Spleen (tissue), 11 donors: ENCODE results near the gene SETBP1. TPM values are rescaled to one million over a fixed set of nuclear protein-coding genes. Genes with fewer than 3 reads are reported as not detected.

Experiments
- DNase-seq: peaks from one replicate; pipeline ENCODE4 v3.0.0-alpha.2; 2020
- H3K27ac ChIP-seq, 8 donors: fragments of 200-600 bp; sonication (generic) in 7 of 8; 1 replicate in 4 of 8; 2 replicates in 4 of 8; pipeline versions ENCODE4 v1.5.0 to v1.8.0; 2016 to 2021; ENCODE audit warnings: inconsistent platforms in 4 of 8, mild to moderate bottlenecking in 4 of 8, moderate library complexity in 1 of 8
- H3K27me3 ChIP-seq, 7 donors: fragments of 200-600 bp; sonication (generic) in 6 of 7; replicated peaks in 1 of 7; 1 replicate in 4 of 7; 2 replicates in 3 of 7; pipeline versions ENCODE4 v1.5.0 to v1.8.0; 2016 to 2021; ENCODE audit warnings: inconsistent platforms in 3 of 7, mild to moderate bottlenecking in 1 of 7
- H3K36me3 ChIP-seq, 6 donors: fragments of 200-600 bp; sonication (generic) in 5 of 6; 1 replicate in 4 of 6; 2 replicates in 2 of 6; pipeline versions ENCODE4 v1.5.0 to v1.8.0; 2016 to 2021; ENCODE audit warnings: inconsistent platforms in 2 of 6
- H3K4me1 ChIP-seq, 6 donors: fragments of 200-600 bp; sonication (generic) in 5 of 6; 1 replicate in 3 of 6; 2 replicates in 3 of 6; pipeline versions ENCODE4 v1.5.0 to v1.8.0; 2016 to 2021; ENCODE audit warnings: inconsistent platforms in 3 of 6
- H3K4me3 ChIP-seq, 8 donors: fragments of 200-600 bp; sonication (generic) in 7 of 8; 1 replicate in 4 of 8; 2 replicates in 4 of 8; pipeline versions ENCODE4 v1.5.0 to v1.8.0; 2016 to 2021; ENCODE audit warnings: inconsistent platforms in 4 of 8, mild to moderate bottlenecking in 4 of 8, moderate library complexity in 2 of 8
- H3K9me3 ChIP-seq, 8 donors: fragments of 200-600 bp; sonication (generic) in 7 of 8; 1 replicate in 4 of 8; 2 replicates in 4 of 8; pipeline versions ENCODE4 v1.5.0 to v1.8.0; 2016 to 2021; ENCODE audit warnings: inconsistent platforms in 4 of 8
- CTCF ChIP-seq, 11 experiments: fragments of 200-600 bp in 7 of 11; fragments of 450-650 bp in 4 of 11; sonication (generic) in 4 of 11; IDR thresholded peaks in 8 of 11; conservative IDR thresholded peaks in 3 of 11; 1 replicate in 7 of 11; 2 replicates in 4 of 11; pipeline versions ENCODE4 v1.4.0 to v1.8.0; 2016 to 2021; ENCODE audit warnings: antibody characterized with exemption in 11 of 11, inconsistent platforms in 4 of 11, mild to moderate bottlenecking in 1 of 11
- POLR2A ChIP-seq, 3 donors: fragments of 450-650 bp; IDR thresholded peaks; one replicate each; pipeline ENCODE4 v1.5.1; 2017; ENCODE audit warnings: antibody characterized with exemption in 3 of 3, mild to moderate bottlenecking in 1 of 3
- POLR2AphosphoS5 ChIP-seq, 3 donors: sonication (generic); formaldehyde crosslinking; IDR thresholded peaks; one replicate each; pipeline ENCODE4 v1.5.1; 2017; ENCODE audit warnings: antibody characterized with exemption in 3 of 3
- WGBS, 5 donors: extraction: QIAGEN DNeasy Blood & Tissue Kit in 3 of 5; methylation state at CpG; one replicate each; pipeline versions ENCODE4 v1.1.5 to v1.1.7; 2013 to 2018; 5-methylcytosine and 5-hydroxymethylcytosine counted together
- intact Hi-C: fragments of 100-400 bp; cut with DNase I; formaldehyde crosslinking; loops from one replicate; pipeline ENCODE4 v1.15.0; 2023; ENCODE audit warnings: low total_unique reads
- polyA plus RNA-seq, 3 donors: library from polyadenylated mRNA; stranded (reverse); fragments of 200-250 nt; gene quantifications; one replicate each; pipeline ENCODE4 v1.2.1, GENCODE V29; 2013
- total RNA-seq, 7 donors: library from RNA; depleted of rRNA in 3 of 7; stranded (reverse); fragments of >200 nt in 3 of 7; fragmentation: NEBNext Ultra II Directional in 4 of 7; extraction: Animal tissue kit (Norgen Biotek cat#: 25700) in 4 of 7; gene quantifications; one replicate each; pipeline versions ENCODE4 v1.1.0 to v1.2.1, GENCODE V29; 2016 to 2021
- donor health status: healthy with polysubstance abuse.
- donor health status: DM: no; HTN: no; CAD: no; lungs with moderate emphysema.
- donor health status: DM: no; HTN: no; CAD: no.
- donor health status: Bipolar disorder and iron deficiency.
- donor health status: healthy.
- donor health status: DM: no; HTN: no; CAD: no.
- donor health status: DM: yes; HTN: yes; CAD: no.

SETBP1 gene
- total and polyA plus RNA-seq, 10 donors: 2.0 to 50.7 (median 33.1) TPM

- 74 to 86% (median 82%) methylated on average over 4 of the region's 4 CpGs for WGBS, 5 donors
- Histone ChIP-seq H3K36me3 (no peaks in the 10 kb centered on the region), H3K27me3 (no peaks in the 10 kb centered on the region), H3K27ac (peak overlapping the region in 3 of 8 donors; percentile 6 to 27 (median 23)), H3K4me1 (peaks cover 15 to 45% (median 32%) of the 10 kb centered on the region in 6 donors), H3K9me3 (peaks cover 0 to 3% (median 0%) of the 10 kb centered on the region in 8 donors), H3K4me3 (no peak overlapping the region)
- DNase-seq: no peak
- intact Hi-C loops: no loop called here
- no peak for TF ChIP-seq POLR2AphosphoS5 (IDR thresholded peaks at IDR 0.05)
- no peak for TF ChIP-seq CTCF (IDR thresholded peaks at IDR 0.05 in 8 of 11, conservative IDR thresholded peaks at IDR 0.05 in 3 of 11)
- TF ChIP-seq POLR2A (IDR thresholded peaks at IDR 0.05): no peak
Observed at GRCh38 chr18:44842588-44843412, 162.1 kb downstream of the SETBP1 start.

GRCh38 chr18:44844486-44844885, 163.8 kb downstream of the SETBP1 start:
- Histone ChIP-seq H3K27ac (no peak overlapping the region), H3K4me1 (peaks cover 4 to 38% (median 26%) of the 10 kb centered on the region in 6 donors), H3K36me3 (no peaks in the 10 kb centered on the region), H3K4me3 (no peak overlapping the region), H3K27me3 (no peaks in the 10 kb centered on the region), H3K9me3 (peaks cover 0 to 3% (median 0%) of the 10 kb centered on the region in 8 donors)
- intact Hi-C loops: no loop called here
- TF ChIP-seq POLR2A (IDR thresholded peaks at IDR 0.05) (no peak), CTCF (IDR thresholded peaks at IDR 0.05 in 8 of 11, conservative IDR thresholded peaks at IDR 0.05 in 3 of 11) (no peak), POLR2AphosphoS5 (IDR thresholded peaks at IDR 0.05) (no peak)
- 75 to 89% (median 86%) methylated on average over 5 of the region's 5 CpGs for WGBS, 5 donors
- DNase-seq: no peak

GRCh38 chr18:44846450-44846849, 165.8 kb downstream of the SETBP1 start:
- H3K4me3 ChIP-seq: no peak overlapping the region
- DNase-seq: no peak
- intact Hi-C loops: no loop called here

More at GRCh38 chr18:44846450-44846849, 165.8 kb downstream of the SETBP1 start:
- TF ChIP-seq CTCF (IDR thresholded peaks at IDR 0.05 in 8 of 11, conservative IDR thresholded peaks at IDR 0.05 in 3 of 11) (no peak), POLR2A (IDR thresholded peaks at IDR 0.05) (no peak), POLR2AphosphoS5 (IDR thresholded peaks at IDR 0.05) (no peak)
- H3K9me3 ChIP-seq: peaks cover 0 to 3% (median 0%) of the 10 kb centered on the region in 8 donors
- no peaks in the 10 kb centered on the region for H3K36me3 ChIP-seq
- H3K4me1 ChIP-seq: peaks cover 0 to 29% (median 18%) of the 10 kb centered on the region in 6 donors
- no peaks in the 10 kb centered on the region for H3K27me3 ChIP-seq
- no peak overlapping the region for H3K27ac ChIP-seq
